Ishikawa (cell line): Measurements from ENCODE around the gene PPP1R12B.

Source experiments
- CEBPB ChIP-seq: IDR thresholded peaks from 2 replicates; pipeline ENCODE4 v1.6.1; 2012
- EP300 ChIP-seq: IDR thresholded peaks from 2 replicates; pipeline ENCODE4 v1.6.1; 2012; ENCODE audit warnings: borderline replicate concordance
- FOXM1 ChIP-seq: IDR thresholded peaks from 2 replicates; pipeline ENCODE4 v1.6.1; 2012; ENCODE audit warnings: low read depth, borderline replicate concordance
- MAX ChIP-seq: IDR thresholded peaks from 2 replicates; pipeline ENCODE4 v1.6.1; 2012
- RAD21 ChIP-seq: IDR thresholded peaks from 2 replicates; pipeline ENCODE4 v1.6.1; 2012; ENCODE audit warnings: low read depth
- TAF1 ChIP-seq: IDR thresholded peaks from 2 replicates; pipeline ENCODE4 v1.6.1; 2012; ENCODE audit warnings: low read depth, mild to moderate bottlenecking
- YY1 ChIP-seq: IDR thresholded peaks from 2 replicates; pipeline ENCODE4 v1.6.1; 2012; ENCODE audit warnings: low read depth
- TF ChIP-seq, protein P1 (sequence below): IDR thresholded peaks from 2 replicates; pipeline ENCODE4 v1.6.1; 2012; ENCODE audit warnings: low read depth, mild to moderate bottlenecking

GRCh38 chr1:202306535-202307345 is 41.8 kb upstream of the PPP1R12B start:
- TF ChIP-seq YY1: no peak
- no peak for TF ChIP-seq MAX
- TF ChIP-seq CEBPB: no peak
- TF ChIP-seq TAF1: no peak
- TF ChIP-seq EP300: no peak
- TF ChIP-seq, protein P1, sequence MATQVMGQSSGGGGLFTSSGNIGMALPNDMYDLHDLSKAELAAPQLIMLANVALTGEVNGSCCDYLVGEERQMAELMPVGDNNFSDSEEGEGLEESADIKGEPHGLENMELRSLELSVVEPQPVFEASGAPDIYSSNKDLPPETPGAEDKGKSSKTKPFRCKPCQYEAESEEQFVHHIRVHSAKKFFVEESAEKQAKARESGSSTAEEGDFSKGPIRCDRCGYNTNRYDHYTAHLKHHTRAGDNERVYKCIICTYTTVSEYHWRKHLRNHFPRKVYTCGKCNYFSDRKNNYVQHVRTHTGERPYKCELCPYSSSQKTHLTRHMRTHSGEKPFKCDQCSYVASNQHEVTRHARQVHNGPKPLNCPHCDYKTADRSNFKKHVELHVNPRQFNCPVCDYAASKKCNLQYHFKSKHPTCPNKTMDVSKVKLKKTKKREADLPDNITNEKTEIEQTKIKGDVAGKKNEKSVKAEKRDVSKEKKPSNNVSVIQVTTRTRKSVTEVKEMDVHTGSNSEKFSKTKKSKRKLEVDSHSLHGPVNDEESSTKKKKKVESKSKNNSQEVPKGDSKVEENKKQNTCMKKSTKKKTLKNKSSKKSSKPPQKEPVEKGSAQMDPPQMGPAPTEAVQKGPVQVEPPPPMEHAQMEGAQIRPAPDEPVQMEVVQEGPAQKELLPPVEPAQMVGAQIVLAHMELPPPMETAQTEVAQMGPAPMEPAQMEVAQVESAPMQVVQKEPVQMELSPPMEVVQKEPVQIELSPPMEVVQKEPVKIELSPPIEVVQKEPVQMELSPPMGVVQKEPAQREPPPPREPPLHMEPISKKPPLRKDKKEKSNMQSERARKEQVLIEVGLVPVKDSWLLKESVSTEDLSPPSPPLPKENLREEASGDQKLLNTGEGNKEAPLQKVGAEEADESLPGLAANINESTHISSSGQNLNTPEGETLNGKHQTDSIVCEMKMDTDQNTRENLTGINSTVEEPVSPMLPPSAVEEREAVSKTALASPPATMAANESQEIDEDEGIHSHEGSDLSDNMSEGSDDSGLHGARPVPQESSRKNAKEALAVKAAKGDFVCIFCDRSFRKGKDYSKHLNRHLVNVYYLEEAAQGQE: no peak
- no peak for TF ChIP-seq FOXM1
- no peak for TF ChIP-seq RAD21
